ENCODE data around the gene STIM2.
"Not testable (repeated sequence)": the region's sequence is repeated elsewhere in the genome, so short reads cannot be mapped to it uniquely, and the experiment has no call there.

STIM2 gene

GRCh38 chr4:26958925-26959653, 98.4 kb downstream of the STIM2 start:
- DNase-seq: no peak

DNA sequence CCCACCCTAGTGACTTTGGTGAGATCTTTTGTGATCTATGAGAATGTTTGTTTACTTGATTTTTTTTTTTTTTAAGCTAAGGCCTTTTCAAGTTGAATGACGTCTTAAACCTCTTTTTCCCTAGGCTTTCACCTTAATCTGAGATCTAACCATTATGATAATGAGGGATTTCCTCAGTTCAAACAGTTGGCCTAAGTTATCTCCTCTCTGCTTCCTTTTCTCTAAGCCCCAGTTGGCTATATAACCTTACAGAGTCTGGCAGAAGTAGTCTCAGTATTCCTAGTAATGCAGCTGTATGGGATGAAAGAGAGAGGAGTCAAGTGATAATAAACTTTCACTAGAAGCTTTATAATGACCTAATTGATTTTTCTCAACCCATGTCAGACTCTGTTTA, 99.0 kb downstream of the STIM2 start:
- DNase-seq: no peak

DNA sequence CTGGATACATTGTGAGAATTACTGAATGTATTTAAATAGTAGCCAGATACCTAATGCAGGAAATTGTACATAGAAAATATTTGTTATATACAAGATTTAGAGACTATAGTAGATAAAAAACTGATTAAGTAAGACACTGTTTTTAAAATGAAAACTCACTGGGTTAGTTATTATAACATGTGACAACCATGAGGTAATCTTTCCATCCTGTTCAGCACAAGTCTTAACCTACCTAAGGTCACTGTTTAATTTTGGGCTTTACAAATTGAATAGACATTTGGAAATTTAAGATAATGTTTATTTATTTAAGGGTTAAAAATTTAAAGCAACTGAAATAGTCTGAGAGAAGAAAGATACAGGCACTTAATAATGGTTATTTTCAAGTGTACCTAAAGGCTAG, 102.1 kb downstream of the STIM2 start:
- DNase-seq: no peak

DNA sequence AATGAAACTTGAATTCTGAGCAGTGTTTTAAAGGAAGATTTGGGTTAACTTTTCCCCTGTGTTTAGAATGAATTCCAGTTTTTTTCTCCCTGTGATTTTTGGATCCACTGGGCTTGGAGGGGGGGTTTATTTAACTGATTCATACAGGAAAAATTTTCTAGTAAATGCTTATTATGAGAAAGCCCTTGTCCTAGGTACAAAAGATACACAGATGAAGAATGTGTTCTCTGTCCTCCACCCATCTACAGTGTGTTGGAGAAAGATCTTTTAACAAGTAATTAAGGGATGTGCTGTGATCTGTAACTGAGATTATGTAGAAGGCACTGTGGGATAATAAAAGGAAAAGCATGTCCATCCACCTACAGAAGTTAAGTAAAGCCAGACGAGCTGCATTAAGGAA, 103.9 kb downstream of the STIM2 start:
- DNase-seq: no peak

GRCh38 chr4:26964994-26965393, 104.4 kb downstream of the STIM2 start:
- DNase-seq: no peak

DNA sequence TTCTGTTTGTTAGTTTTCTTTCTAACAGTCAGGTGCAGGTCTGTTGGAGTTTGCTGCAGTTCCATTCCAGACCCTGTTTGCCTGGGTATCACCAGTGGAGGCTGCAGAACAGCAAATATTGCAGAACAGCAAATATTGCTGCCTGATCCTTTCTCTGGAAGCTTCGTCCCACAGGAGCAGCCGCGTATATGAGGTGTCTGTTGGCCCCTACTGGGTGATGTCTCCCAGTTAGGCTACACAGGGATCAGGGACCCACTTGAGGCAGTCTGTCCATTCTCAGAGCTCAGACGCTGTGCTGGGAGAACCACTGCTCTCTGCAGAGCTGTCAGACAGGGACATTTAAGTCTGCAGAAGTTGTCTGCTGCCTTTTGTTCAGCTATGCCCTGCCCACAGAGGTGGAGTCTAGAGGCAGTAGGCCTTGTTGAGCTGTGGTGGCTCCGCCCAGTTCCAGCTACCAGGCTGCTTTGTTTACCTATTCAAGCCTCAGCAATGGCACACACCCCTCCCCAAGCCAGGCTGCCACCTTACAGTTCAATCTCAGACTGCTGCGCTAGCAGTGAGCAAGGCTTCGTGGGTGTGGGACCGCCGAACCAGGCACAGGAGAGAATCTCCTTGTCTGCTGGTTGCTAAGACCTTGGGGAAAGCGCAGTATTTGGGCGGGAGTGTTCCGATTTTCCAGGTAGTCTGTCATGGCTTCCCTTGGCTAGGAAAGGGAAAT, 115.0 kb downstream of the STIM2 start:
- DNase-seq: not testable (repeated sequence)

- no peak for DNase-seq
Observed at GRCh38 chr4:26978387-26979053, 117.9 kb downstream of the STIM2 start.

DNA sequence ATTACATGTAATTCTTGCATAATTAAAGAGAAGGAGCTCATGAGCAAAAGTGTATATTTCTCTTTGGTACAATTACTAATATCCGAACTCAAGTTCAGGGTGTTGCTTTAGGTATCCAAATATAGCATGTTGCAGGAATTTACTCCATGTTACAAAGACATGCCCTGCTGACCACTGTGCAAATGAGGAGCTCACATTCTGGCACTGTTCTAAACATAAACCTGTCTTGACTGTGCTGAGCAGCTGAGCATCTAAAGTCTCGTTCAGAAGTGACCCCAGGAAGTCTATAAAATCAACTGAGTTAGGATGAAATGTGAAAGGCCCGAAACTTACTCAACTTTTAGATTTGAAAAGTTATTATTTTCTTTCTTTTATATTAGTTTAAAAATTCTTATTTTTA, 124.3 kb downstream of the STIM2 start:
- no peak for DNase-seq

DNA sequence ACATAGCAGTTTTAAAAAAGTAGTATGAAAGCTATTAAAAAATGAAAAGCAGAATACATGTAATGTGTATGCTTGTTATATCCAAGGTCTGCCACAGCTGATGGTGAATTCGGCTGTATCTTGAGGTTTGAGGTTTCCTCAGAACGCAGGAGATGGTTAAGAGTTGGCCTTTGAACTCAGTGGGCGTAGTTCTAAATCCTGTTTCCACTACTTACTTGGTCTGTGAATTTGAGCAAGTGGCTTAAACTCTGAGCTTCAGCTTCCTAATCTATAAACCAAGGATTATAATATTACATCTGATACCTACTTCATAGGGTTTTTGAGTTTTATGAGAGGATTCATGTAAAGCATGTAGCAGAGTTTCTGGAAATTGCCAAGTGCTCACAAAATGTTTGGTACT, 125.2 kb downstream of the STIM2 start:
- no peak for DNase-seq

DNA sequence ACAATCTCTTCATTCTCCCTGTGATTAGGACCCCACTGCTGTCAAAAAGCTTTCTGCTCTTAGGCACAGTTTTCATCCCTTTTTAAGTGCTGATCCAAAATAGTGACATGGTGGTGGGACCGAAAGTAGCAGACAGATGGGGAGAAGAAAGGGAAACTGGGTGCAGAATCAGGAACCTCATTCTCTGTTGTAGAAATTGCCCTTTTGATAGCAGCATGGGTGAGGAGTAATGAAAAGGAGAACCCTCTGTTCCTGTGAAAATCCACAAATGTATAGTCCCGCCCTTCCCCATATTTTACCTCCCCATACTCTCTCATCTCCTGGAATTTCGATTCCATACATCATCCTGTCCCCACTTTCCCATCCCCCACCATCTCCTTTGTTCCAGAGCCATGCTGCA, 126.5 kb downstream of the STIM2 start:
- DNase-seq: no peak

DNA sequence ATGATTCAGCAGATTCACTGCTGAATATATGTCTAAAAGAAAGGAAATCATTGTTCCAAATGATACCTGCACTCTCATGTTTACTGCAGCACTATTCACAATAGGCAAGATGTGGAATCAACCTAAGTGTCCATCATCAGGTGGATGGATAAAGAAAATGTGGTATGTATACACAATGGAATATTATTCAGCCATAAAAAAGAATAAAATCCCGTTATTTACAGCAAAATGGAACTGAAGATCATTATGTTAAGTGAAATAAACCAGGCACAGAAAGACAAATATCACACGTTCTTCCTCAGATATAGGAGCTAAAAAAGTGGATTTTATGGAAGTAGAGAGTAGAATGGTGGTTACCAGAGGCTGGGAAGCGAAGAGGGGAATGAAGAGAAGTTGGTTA, 130.4 kb downstream of the STIM2 start:
- DNase-seq: no peak

GRCh38 chr4:26992657-26993361, 132.2 kb downstream of the STIM2 start:
- no peak for DNase-seq

GRCh38 chr4:26993539-26993938, 132.9 kb downstream of the STIM2 start:
- DNase-seq: no peak

GRCh38 chr4:26993967-26994366, 133.3 kb downstream of the STIM2 start:
- no peak for DNase-seq

- DNase-seq: no peak
Observed at GRCh38 chr4:26995316-26995715, 134.7 kb downstream of the STIM2 start.

GRCh38 chr4:26996745-26997144, 136.1 kb downstream of the STIM2 start:
- DNase-seq: no peak

DNA sequence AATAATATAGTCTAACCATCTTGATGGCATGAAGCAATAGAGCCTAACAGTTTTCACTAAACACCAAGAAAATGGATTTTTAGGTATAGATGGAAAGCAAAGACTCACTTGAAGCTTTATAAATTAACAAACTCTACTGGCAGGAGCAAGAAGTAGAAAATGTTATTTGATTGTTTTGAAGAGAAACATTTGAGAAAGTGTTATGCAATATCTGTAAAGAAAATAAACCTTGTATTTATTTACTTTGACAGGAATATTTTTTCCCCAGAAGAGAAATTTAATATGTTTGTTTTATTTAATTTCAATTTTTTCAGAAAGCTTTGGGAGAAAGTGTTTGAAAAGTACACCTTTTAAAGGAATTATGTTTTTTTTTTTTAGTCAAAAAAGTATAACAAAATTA, 139.0 kb downstream of the STIM2 start:
- DNase-seq: no peak

- peak; percentile 66 for DNase-seq
Observed at GRCh38 chr4:27000122-27000521, 139.5 kb downstream of the STIM2 start.

GRCh38 chr4:27000820-27001219, 140.2 kb downstream of the STIM2 start:
- no peak for DNase-seq

GRCh38 chr4:27001398-27002164, 140.9 kb downstream of the STIM2 start:
- no peak for DNase-seq

DNA sequence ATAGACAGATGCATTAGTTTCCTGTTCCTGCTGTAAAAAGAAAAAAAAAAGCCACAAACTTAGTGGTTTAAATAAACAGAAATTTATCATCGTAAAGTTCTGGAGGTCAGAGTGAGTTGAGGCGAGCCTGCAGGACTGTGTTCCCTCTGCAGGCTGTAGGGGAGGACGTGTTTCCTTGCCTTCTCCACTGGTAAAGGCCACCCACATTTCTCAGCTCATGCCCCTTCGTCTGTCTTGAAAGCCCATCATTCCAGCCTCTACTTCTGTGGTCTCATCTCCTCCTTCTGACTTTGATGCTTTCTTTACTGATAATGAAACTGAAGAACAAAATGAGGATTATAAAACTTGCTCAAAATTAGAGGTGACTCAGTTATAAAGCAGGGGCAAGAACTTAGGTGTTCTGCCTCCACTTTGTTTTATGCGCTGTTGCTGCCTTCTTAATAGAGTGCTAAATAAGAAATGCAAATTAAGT, 143.0 kb downstream of the STIM2 start:
- DNase-seq: no peak

DNA sequence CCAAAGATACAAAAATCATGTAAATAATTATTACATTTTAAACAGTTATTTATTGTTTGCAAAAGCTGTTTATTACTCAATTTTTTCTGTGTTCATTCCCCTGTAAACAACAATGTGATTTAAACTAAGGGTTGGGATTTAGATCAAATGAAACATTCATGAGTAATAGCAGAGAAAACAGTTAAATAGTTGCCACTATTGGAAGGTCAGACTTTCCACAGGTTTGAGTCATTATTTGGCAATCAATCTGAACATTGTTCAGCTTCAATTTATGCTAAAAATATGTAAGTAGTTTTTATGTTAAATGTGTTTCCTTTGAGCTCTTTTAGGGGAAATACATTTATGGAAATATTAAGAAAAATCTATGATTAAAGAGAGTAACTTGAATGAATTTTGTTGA, 144.9 kb downstream of the STIM2 start:
- DNase-seq: no peak

Data from NCI-H2171 treated with DMSO at 0.1 percent for 48 hours (cell line).